ENCODE data around the gene AIPL1.

DNA sequence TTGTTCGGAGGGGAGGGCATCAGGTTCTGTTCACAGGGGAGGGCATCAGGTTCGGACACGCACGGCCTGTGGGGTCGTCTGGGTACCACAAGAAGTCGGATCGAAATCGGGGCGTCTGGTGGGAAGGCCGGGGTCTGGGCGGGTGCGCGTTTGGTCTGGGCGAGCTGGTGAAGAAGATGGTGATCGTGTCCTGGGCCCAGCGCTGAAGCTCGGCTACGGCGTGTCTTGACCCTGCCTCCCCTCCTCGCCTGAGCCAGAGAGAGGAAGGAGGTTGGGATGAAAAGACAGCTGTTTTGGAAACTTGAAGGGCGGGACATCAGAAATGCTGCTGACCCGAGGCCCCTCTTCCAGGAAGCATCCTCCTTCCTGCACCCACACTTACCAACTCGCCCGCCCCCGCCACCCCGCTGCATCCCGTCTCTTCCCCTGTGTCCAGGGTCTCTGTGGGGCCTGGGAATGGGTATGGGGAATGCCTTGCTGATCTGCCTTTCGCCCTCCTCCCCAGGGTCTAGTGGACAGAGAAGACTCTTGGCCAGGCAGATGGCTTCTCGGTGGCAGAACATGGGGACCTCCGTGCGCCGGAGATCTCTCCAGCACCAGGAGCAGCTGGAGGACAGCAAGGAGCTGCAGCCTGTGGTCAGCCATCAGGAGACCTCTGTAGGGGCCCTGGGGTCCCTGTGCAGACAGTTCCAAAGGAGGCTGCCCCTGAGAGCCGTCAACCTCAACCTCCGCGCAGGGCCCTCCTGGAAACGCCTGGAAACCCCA, 9.8 kb upstream of the AIPL1 start:
- TF ChIP-seq, protein P1, sequence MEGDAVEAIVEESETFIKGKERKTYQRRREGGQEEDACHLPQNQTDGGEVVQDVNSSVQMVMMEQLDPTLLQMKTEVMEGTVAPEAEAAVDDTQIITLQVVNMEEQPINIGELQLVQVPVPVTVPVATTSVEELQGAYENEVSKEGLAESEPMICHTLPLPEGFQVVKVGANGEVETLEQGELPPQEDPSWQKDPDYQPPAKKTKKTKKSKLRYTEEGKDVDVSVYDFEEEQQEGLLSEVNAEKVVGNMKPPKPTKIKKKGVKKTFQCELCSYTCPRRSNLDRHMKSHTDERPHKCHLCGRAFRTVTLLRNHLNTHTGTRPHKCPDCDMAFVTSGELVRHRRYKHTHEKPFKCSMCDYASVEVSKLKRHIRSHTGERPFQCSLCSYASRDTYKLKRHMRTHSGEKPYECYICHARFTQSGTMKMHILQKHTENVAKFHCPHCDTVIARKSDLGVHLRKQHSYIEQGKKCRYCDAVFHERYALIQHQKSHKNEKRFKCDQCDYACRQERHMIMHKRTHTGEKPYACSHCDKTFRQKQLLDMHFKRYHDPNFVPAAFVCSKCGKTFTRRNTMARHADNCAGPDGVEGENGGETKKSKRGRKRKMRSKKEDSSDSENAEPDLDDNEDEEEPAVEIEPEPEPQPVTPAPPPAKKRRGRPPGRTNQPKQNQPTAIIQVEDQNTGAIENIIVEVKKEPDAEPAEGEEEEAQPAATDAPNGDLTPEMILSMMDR (conservative IDR thresholded peaks at IDR 0.05; ENCODE audit: low read depth, low read length): no peak
- no peak for TF ChIP-seq EZH2 (IDR thresholded peaks at IDR 0.05; ENCODE audit: borderline replicate concordance, low read depth, low read length, poor library complexity, severe bottlenecking)

All from A673 (cell line).